Calu3 (cell line): ENCODE results near the gene NALCN. TPM values are rescaled to one million over a fixed set of nuclear protein-coding genes. Genes with fewer than 3 reads are reported as not detected.

ENCODE experiments used
- BruUV-seq: library from RNA; stranded (reverse); fragments of 400-500 nt; replicated peaks from 2 replicates; lab custom pipeline; 2021; lab: Mats Ljungman, UMichigan
- CTCF ChIA-PET: fragments of 300-600 bp; sonication (Branson Sonifier 250); formaldehyde crosslinking; loops from one replicate; lab custom pipeline; 2022; ENCODE audit warnings: antibody characterized with exemption; lab: Charles Lee
- DNase-seq: peaks from one replicate; pipeline ENCODE4 v3.0.0; 2022
- H3K27ac Mint-ChIP-seq: one replicate; pipeline ENCODE4 v1.8.0; 2022; ENCODE audit warnings: mixed read lengths; ENCODE audit not compliant: unreplicated experiment
- H3K27me3 Mint-ChIP-seq: one replicate; pipeline ENCODE4 v1.8.0; 2022; ENCODE audit warnings: mixed read lengths; ENCODE audit not compliant: unreplicated experiment
- H3K36me3 Mint-ChIP-seq: one replicate; pipeline ENCODE4 v1.8.0; 2022; ENCODE audit warnings: mild to moderate bottlenecking, moderate library complexity, mixed read lengths; ENCODE audit not compliant: insufficient read depth, unreplicated experiment
- H3K4me1 Mint-ChIP-seq: one replicate; pipeline ENCODE4 v1.8.0; 2022; ENCODE audit warnings: mild to moderate bottlenecking, low read depth, mixed read lengths; ENCODE audit not compliant: unreplicated experiment
- H3K4me3 Mint-ChIP-seq: one replicate; pipeline ENCODE4 v1.8.0; 2022; ENCODE audit warnings: mild to moderate bottlenecking, low read depth, moderate library complexity, mixed read lengths; ENCODE audit not compliant: unreplicated experiment
- H3K9me3 Mint-ChIP-seq: one replicate; pipeline ENCODE4 v1.8.0; 2022; ENCODE audit warnings: low read depth, mixed read lengths; ENCODE audit not compliant: unreplicated experiment
- CTCF ChIP-seq: fragments of 200-600 bp; IDR thresholded peaks from one replicate; pipeline ENCODE4 v1.8.0; 2022; ENCODE audit warnings: antibody characterized with exemption; ENCODE audit not compliant: unreplicated experiment
- intact Hi-C: fragments of 100-400 bp; cut with micrococcal nuclease; formaldehyde crosslinking; loops from one replicate; pipeline ENCODE4 v1.10.0; 2022; ENCODE audit not compliant: unreplicated experiment
- total RNA-seq: library from RNA; stranded (reverse); gene quantifications from 2 replicates; pipeline ENCODE4 v1.2.3, GENCODE V29; 2022

Gene NALCN
- total RNA-seq, 1 experiment from 2014 or later, result 2.8 TPM

GRCh38 chr13:101036546-101036945, 379.8 kb downstream of the NALCN start:
- intact Hi-C loops, result no loop called here
- DNase-seq, result no peak
- CTCF ChIA-PET, result no interaction called here
- H3K27ac Mint-ChIP-seq, result no peak overlapping the region
- H3K4me3 Mint-ChIP-seq, result no peak overlapping the region
- H3K9me3 Mint-ChIP-seq, result no peaks in the 10 kb centered on the region
- H3K4me1 Mint-ChIP-seq, result no peaks in the 10 kb centered on the region
- H3K27me3 Mint-ChIP-seq, result peaks cover 32% of the 10 kb centered on the region
- no peaks in the 10 kb centered on the region for H3K36me3 Mint-ChIP-seq
- TF ChIP-seq CTCF, result no peak
- BruUV-seq, result no TSS peak

DNA sequence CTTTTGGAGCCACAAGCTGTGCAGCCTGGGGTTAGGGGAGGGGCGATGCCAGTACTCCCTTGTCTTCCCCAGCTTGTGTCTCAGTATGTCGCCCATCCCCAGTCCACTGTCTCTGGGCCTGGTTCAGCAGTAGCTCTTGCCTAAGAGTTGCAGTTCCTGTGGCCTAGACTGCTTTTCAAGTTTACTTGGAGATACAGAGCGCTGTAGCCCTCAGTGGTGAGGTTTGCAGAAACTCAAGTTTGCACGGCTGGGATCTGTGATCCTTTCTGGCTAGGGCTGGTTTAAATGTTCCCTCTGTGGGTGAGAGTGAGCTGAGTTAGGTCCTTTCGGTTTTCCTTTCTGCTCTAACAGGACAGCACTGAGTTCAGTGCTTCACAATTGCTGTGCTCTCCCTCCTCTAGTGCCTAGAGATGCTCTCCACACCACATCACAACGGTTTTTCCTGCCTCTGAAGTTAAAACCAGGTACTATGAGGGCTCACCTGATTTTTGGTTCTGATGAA, 381.1 kb downstream of the NALCN start:
- Mint-ChIP-seq H3K4me3 (no peak overlapping the region), H3K9me3 (no peaks in the 10 kb centered on the region), H3K27me3 (peaks cover 22% of the 10 kb centered on the region), H3K4me1 (no peaks in the 10 kb centered on the region), H3K27ac (no peak overlapping the region), H3K36me3 (no peaks in the 10 kb centered on the region)
- TF ChIP-seq CTCF, result no peak
- DNase-seq, result no peak
- CTCF ChIA-PET, result no interaction called here
- intact Hi-C loops, result no loop called here
- BruUV-seq, result no TSS peak

GRCh38 chr13:101026736-101027398, 389.4 kb downstream of the NALCN start:
- CTCF ChIA-PET, result no interaction called here
- TF ChIP-seq CTCF, result no peak
- BruUV-seq, result no TSS peak
- intact Hi-C loops, result no loop called here
- H3K4me1 Mint-ChIP-seq, result no peaks in the 10 kb centered on the region
- H3K9me3 Mint-ChIP-seq, result no peaks in the 10 kb centered on the region
- H3K27ac Mint-ChIP-seq, result no peak overlapping the region
- H3K36me3 Mint-ChIP-seq, result no peaks in the 10 kb centered on the region
- H3K4me3 Mint-ChIP-seq, result no peak overlapping the region
- DNase-seq, result no peak
- H3K27me3 Mint-ChIP-seq, result no peaks in the 10 kb centered on the region

DNA sequence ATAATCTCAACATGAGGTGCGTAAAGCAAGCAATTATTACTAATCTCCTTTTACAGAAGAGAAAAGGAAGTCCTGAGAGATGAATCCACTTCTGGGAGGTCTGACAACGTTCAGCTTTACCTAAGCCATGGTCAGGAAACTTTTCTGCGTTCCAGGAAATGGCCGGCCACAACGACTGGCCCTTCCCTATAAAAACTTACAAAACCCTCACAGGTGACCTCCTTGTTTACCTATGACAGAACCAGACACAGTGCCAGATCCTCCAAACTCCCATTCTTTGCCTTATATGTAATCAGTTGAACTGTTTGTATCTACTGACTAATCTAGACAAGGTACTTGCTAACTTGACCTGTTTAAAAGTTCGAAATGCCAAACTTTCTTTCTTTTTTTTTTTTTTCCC, 390.0 kb downstream of the NALCN start:
- CTCF ChIA-PET, result no interaction called here
- no peak overlapping the region for H3K27ac Mint-ChIP-seq
- no peaks in the 10 kb centered on the region for H3K9me3 Mint-ChIP-seq
- no peak for TF ChIP-seq CTCF
- no peaks in the 10 kb centered on the region for H3K36me3 Mint-ChIP-seq
- no peak for DNase-seq
- intact Hi-C loops, result no loop called here
- BruUV-seq, result no TSS peak
- H3K27me3 Mint-ChIP-seq, result no peaks in the 10 kb centered on the region
- no peak overlapping the region for H3K4me3 Mint-ChIP-seq
- H3K4me1 Mint-ChIP-seq, result no peaks in the 10 kb centered on the region
